ENCODE measurements around the gene PRKD3. TPM values are rescaled to one million over a fixed set of nuclear protein-coding genes. Genes with fewer than 3 reads are reported as not detected.

Gene PRKD3
- total RNA-seq, 4 donors from 2014 or later = 9.5 to 80.0 (median 20.3) TPM

GRCh38 chr2:37332560-37332959 lies 7.9 kb upstream of the PRKD3 start:
- Histone ChIP-seq H3K27me3 (no peaks in the 10 kb centered on the region), H3K4me1 (no peaks in the 10 kb centered on the region), H3K36me3 (no peaks in the 10 kb centered on the region), H3K4me3 (no peak overlapping the region), H3K9me3 (no peaks in the 10 kb centered on the region), H3K27ac (no peak overlapping the region)
- TF ChIP-seq, protein P1, sequence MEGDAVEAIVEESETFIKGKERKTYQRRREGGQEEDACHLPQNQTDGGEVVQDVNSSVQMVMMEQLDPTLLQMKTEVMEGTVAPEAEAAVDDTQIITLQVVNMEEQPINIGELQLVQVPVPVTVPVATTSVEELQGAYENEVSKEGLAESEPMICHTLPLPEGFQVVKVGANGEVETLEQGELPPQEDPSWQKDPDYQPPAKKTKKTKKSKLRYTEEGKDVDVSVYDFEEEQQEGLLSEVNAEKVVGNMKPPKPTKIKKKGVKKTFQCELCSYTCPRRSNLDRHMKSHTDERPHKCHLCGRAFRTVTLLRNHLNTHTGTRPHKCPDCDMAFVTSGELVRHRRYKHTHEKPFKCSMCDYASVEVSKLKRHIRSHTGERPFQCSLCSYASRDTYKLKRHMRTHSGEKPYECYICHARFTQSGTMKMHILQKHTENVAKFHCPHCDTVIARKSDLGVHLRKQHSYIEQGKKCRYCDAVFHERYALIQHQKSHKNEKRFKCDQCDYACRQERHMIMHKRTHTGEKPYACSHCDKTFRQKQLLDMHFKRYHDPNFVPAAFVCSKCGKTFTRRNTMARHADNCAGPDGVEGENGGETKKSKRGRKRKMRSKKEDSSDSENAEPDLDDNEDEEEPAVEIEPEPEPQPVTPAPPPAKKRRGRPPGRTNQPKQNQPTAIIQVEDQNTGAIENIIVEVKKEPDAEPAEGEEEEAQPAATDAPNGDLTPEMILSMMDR (IDR thresholded peaks at IDR 0.05) = no peak
- TF ChIP-seq POLR2A (IDR thresholded peaks at IDR 0.05) = no peak
- no peak for DNase-seq

GRCh38 chr2:37330681-37331080 lies 6.0 kb upstream of the PRKD3 start:
- H3K27ac ChIP-seq = no peak overlapping the region
- no peaks in the 10 kb centered on the region for H3K27me3 ChIP-seq
- no peaks in the 10 kb centered on the region for H3K9me3 ChIP-seq
- no peaks in the 10 kb centered on the region for H3K4me1 ChIP-seq
- TF ChIP-seq, protein P1 (IDR thresholded peaks at IDR 0.05) = no peak
- no peak for TF ChIP-seq POLR2A (IDR thresholded peaks at IDR 0.05)
- no peak for DNase-seq
- no peaks in the 10 kb centered on the region for H3K36me3 ChIP-seq
- H3K4me3 ChIP-seq = no peak overlapping the region

GRCh38 chr2:37326866-37327634 lies 2.4 kb upstream of the PRKD3 start:
- DNase-seq = no peak
- TF ChIP-seq, protein P1 (IDR thresholded peaks at IDR 0.05) = no peak
- no peak for TF ChIP-seq POLR2A (IDR thresholded peaks at IDR 0.05)
- Histone ChIP-seq H3K36me3 (no peaks in the 10 kb centered on the region), H3K27ac (peak overlapping the region in 1 of 4 donors; percentile 93), H3K9me3 (no peaks in the 10 kb centered on the region), H3K4me1 (peaks cover 0 to 8% (median 0%) of the 10 kb centered on the region in 4 donors), H3K27me3 (no peaks in the 10 kb centered on the region), H3K4me3 (peak overlapping the region in 1 of 4 donors; percentile 98)

DNA sequence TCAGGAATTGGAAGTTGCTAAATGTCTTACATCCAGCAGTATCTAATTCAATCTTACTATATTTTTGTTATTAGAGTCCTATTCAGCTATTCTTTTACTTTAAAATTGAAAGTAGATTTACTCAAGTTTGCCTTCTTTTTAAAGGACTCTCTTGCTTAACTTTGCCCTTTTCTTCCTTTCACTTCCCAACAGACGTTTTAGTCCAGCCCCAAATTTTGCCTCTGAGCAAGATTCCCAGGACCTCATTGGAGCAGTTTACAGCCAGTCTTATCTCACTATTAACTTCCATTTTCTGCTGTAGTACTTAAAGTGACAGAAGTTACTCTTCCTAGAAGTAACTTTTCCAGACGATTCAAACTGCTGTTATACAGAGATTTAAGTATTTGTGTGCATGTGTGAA lies 1.7 kb upstream of the PRKD3 start:
- no peak for TF ChIP-seq POLR2A (IDR thresholded peaks at IDR 0.05)
- TF ChIP-seq, protein P1 (IDR thresholded peaks at IDR 0.05) = no peak
- DNase-seq = no peak
- Histone ChIP-seq H3K4me1 (peaks cover 0 to 16% (median 0%) of the 10 kb centered on the region in 4 donors), H3K27me3 (no peaks in the 10 kb centered on the region), H3K4me3 (peak overlapping the region in 1 of 4 donors; percentile 98), H3K9me3 (no peaks in the 10 kb centered on the region), H3K36me3 (no peaks in the 10 kb centered on the region), H3K27ac (peak overlapping the region in 1 of 4 donors; percentile 93)

- Histone ChIP-seq H3K27ac (peak overlapping the region in 3 of 4 donors; percentile 1 to 93 (median 90)), H3K4me3 (peak overlapping the region; percentile 81 to 98 (median 92)), H3K27me3 (no peaks in the 10 kb centered on the region), H3K9me3 (no peaks in the 10 kb centered on the region), H3K36me3 (no peaks in the 10 kb centered on the region), H3K4me1 (peaks cover 0 to 19% (median 0%) of the 10 kb centered on the region in 4 donors)
- no peak for TF ChIP-seq POLR2A (IDR thresholded peaks at IDR 0.05)
- TF ChIP-seq, protein P1 (IDR thresholded peaks at IDR 0.05) = no peak
- no peak for DNase-seq
Measured at GRCh38 chr2:37325625-37326071, 1.0 kb upstream of the PRKD3 start.

Measured in Peyer's patch (tissue), 4 donors.